ENCODE data around the gene ARHGEF28. TPM values are rescaled to one million over a fixed set of nuclear protein-coding genes. Genes with fewer than 3 reads are reported as not detected.
A peak's percentile ranks its signal among the peaks of the same experiment; 100 is the strongest.

The ARHGEF28 gene
- total and polyA plus RNA-seq, 10 of the 15 experiments (the other 5 are each of a cell fraction or from before 2014, with no cell fraction given) = 0.10 to 0.72 (median 0.22) TPM; not detected in 2

DNA sequence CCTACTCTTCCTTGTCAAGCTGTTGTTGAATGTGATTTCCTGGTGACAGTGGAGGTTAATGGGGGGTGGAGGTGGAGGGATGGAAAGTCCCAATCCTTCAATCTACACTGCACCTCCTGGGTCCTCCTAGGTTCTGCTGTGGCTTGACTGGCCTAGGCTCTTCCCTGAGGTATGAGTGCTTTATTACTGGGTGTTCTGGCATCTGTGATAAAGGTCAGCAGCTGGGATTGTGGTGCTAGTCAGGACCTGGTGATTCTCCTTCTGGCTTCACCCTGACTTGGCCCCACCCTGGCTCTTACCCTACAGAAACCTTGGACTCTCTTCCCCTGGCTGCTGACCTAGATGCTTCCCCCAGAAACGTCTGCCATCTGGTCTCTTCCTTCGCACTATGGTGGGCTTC is 194.3 kb downstream of the ARHGEF28 start:
- H3K36me3 ChIP-seq (ENCODE audit: control insufficient read depth in 2 of 2, insufficient read depth in 2 of 2, low read length in 1 of 2) = no peaks in the 10 kb centered on the region
- no peak overlapping the region for H3K9ac ChIP-seq (ENCODE audit: control insufficient read depth, insufficient read depth, low read length)
- ChIA-PET CTCF (interaction anchor here (0.6 kb wide), 1 partner anchor 1925 kb away, joined by 3 read pairs; no protein-coding TSS in a partner anchor), SMC1A (ENCODE audit: uncharacterized antibody, unreplicated experiment) (interaction anchor here (0.9 kb wide), 1 partner anchor 98 kb away, joined by 3 read pairs; no protein-coding TSS in a partner anchor), RAD21 (ENCODE audit: unreplicated experiment) (no interaction called here), POLR2A (no interaction called here)
- no peaks in the 10 kb centered on the region for H4K20me1 ChIP-seq (ENCODE audit: control insufficient read depth, insufficient read depth)
- DNase-seq (ENCODE audit: low read depth, low spot score) = no peak
- H3K4me3 ChIP-seq = no peak overlapping the region
- FAIRE-seq = no peak
- no peaks in the 10 kb centered on the region for H3K9me3 ChIP-seq (replicated peaks; ENCODE audit: control insufficient read depth, insufficient read depth, low read length)
- no peak overlapping the region for H3K4me2 ChIP-seq (ENCODE audit: control insufficient read depth, insufficient read depth)
- no peak for TF ChIP-seq BCLAF1 (IDR thresholded peaks at IDR 0.05)
- TF ChIP-seq RCOR1 (conservative IDR thresholded peaks at IDR 0.05; ENCODE audit: low read depth, low read length) = no peak
- no peak for TF ChIP-seq CBFB (IDR thresholded peaks at IDR 0.05; ENCODE audit: low read depth)
- intact Hi-C loops (cut with micrococcal nuclease; ENCODE audit: unreplicated experiment) (no loop called here), in situ Hi-C loops (cut with MboI) (no loop called here)
- 10% methylated on average over 2 of the region's 2 CpGs for WGBS (ENCODE audit: insufficient coverage, insufficient replicate concordance, low lambda C conversion rate, missing lambda C conversion rate)
- H3K4me1 ChIP-seq (ENCODE audit: control insufficient read depth, insufficient read depth, low read length) = no peaks in the 10 kb centered on the region
- no peaks in the 10 kb centered on the region for H3K27me3 ChIP-seq (replicated peaks in 1 of 2; ENCODE audit: control insufficient read depth in 2 of 2, insufficient read depth in 2 of 2, low read length in 1 of 2)
- no TSS peak for BruUV-seq (replicated peaks)
- no peaks in the 10 kb centered on the region for H3K79me2 ChIP-seq (ENCODE audit: control insufficient read depth, insufficient read depth, low read length)
- no peak overlapping the region for H2AFZ ChIP-seq (ENCODE audit: control insufficient read depth, low read depth, low read length)
- no peak overlapping the region for H3K27ac ChIP-seq (ENCODE audit: control insufficient read depth, insufficient read depth)
- no peak for ATAC-seq

DNA sequence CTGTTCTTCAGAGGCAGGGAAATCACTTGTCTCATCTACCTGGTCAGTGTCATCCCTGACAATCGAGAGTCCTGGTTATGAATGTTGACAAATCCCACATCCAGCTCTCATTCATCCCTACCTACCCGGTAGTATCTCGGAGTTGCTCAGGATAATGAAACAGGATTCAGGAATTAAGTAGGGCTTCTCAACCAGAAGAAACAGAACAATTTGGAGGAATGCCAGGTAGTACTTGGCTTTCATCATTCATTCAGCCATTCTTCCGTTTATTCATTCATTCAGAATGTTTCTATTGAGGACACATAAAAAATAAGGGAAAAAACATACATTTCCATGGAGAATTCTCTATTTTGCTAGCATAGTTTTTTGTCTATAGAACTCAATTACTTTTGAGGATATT is 195.0 kb downstream of the ARHGEF28 start:
- Histone ChIP-seq H4K20me1 (ENCODE audit: control insufficient read depth, insufficient read depth) (no peaks in the 10 kb centered on the region), H3K79me2 (ENCODE audit: control insufficient read depth, insufficient read depth, low read length) (no peaks in the 10 kb centered on the region), H3K27me3 (replicated peaks in 1 of 2; ENCODE audit: control insufficient read depth in 2 of 2, insufficient read depth in 2 of 2, low read length in 1 of 2) (no peaks in the 10 kb centered on the region), H3K9ac (ENCODE audit: control insufficient read depth, insufficient read depth, low read length) (no peak overlapping the region), H3K36me3 (ENCODE audit: control insufficient read depth in 2 of 2, insufficient read depth in 2 of 2, low read length in 1 of 2) (no peaks in the 10 kb centered on the region), H3K4me1 (ENCODE audit: control insufficient read depth, insufficient read depth, low read length) (no peaks in the 10 kb centered on the region), H3K27ac (ENCODE audit: control insufficient read depth, insufficient read depth) (no peak overlapping the region), H3K4me3 (no peak overlapping the region), H2AFZ (ENCODE audit: control insufficient read depth, low read depth, low read length) (no peak overlapping the region), H3K4me2 (ENCODE audit: control insufficient read depth, insufficient read depth) (no peak overlapping the region), H3K9me3 (replicated peaks; ENCODE audit: control insufficient read depth, insufficient read depth, low read length) (no peaks in the 10 kb centered on the region)
- ChIA-PET CTCF (no interaction called here), POLR2A (no interaction called here), SMC1A (ENCODE audit: uncharacterized antibody, unreplicated experiment) (interaction anchor here (0.9 kb wide), 1 partner anchor 97 kb away, joined by 3 read pairs; no protein-coding TSS in a partner anchor), RAD21 (ENCODE audit: unreplicated experiment) (no interaction called here)
- DNase-seq (ENCODE audit: low read depth, low spot score) (no peak), FAIRE-seq (peak; percentile 23), ATAC-seq (no peak)
- intact Hi-C loops (cut with micrococcal nuclease; ENCODE audit: unreplicated experiment) (no loop called here), in situ Hi-C loops (cut with MboI) (no loop called here)
- no TSS peak for BruUV-seq (replicated peaks)
- 46% methylated on average over 4 of the region's 4 CpGs for WGBS (ENCODE audit: insufficient coverage, insufficient replicate concordance, low lambda C conversion rate, missing lambda C conversion rate)
- no peak for TF ChIP-seq CEBPB (IDR thresholded peaks at IDR 0.05; ENCODE audit: borderline replicate concordance in 1 of 2, low read depth in 2 of 2, low read length in 2 of 2)
- TF ChIP-seq CHD4 (IDR thresholded peaks at IDR 0.05) = no peak
- no peak for TF ChIP-seq MYC (IDR thresholded peaks at IDR 0.05; ENCODE audit: insufficient read depth, insufficient read length, insufficient replicate concordance, low read length, severe bottlenecking)
- no peak for TF ChIP-seq KDM1A (IDR thresholded peaks at IDR 0.05; ENCODE audit: borderline replicate concordance)
- TF ChIP-seq RFX5 (IDR thresholded peaks at IDR 0.05; ENCODE audit: low read depth, low read length) = no peak
- TF ChIP-seq SUPT20H (IDR thresholded peaks at IDR 0.05; ENCODE audit: borderline replicate concordance, control insufficient read depth, low read depth, low read length) = no peak
- no peak for TF ChIP-seq MLLT1 (IDR thresholded peaks at IDR 0.05)
- no peak for TF ChIP-seq CREM (IDR thresholded peaks at IDR 0.05; ENCODE audit: low read depth)
- TF ChIP-seq SIN3A (IDR thresholded peaks at IDR 0.05; ENCODE audit: low read depth, low read length) = no peak
- TF ChIP-seq WRNIP1 (IDR thresholded peaks at IDR 0.05; ENCODE audit: borderline replicate concordance, low read depth, low read length) = no peak
- TF ChIP-seq CBX3 (IDR thresholded peaks at IDR 0.05; ENCODE audit: borderline replicate concordance, low read depth) = no peak
- no peak for TF ChIP-seq FOS (IDR thresholded peaks at IDR 0.05; ENCODE audit: borderline replicate concordance, extremely low read depth, insufficient read length)

All from GM12878 (cell line).